GM23338 (cell line): ENCODE measurements around the gene PTH1R. TPM values are rescaled to one million over a fixed set of nuclear protein-coding genes. Genes with fewer than 3 reads are reported as not detected.

ENCODE experiments used
- ATAC-seq: fragments of 200-7000 bp; cut with Tn5 transposase; 3 replicates; pipeline ENCODE4 v1.9.1; 2020
- DNase-seq: peaks from one replicate; pipeline ENCODE4 v3.0.0-alpha.2; 2015; ENCODE audit warnings: low spot score
- H2AFZ ChIP-seq: fragments of 200-600 bp; sonication (generic); 2 replicates; pipeline ENCODE4 v1.8.0; 2016; ENCODE audit warnings: antibody characterized with exemption, mild to moderate bottlenecking, moderate library complexity
- H3F3A ChIP-seq: fragments of 200-600 bp; sonication (generic); replicated peaks from 2 replicates; pipeline ENCODE4 v1.8.0; 2017; ENCODE audit warnings: antibody characterized with exemption, mixed run types, low read depth
- H3K27ac ChIP-seq: fragments of 200-600 bp; sonication (generic); 2 replicates; pipeline ENCODE4 v1.6.1; 2016; ENCODE audit warnings: low read depth
- H3K27me3 ChIP-seq: fragments of 200-600 bp; sonication (generic); 2 replicates; pipeline ENCODE4 v1.8.0; 2016; ENCODE audit warnings: mild to moderate bottlenecking, mixed run types, moderate library complexity; ENCODE audit not compliant: insufficient read depth
- H3K36me3 ChIP-seq: fragments of 200-600 bp; sonication (generic); 2 replicates; pipeline ENCODE4 v1.8.0; 2016; ENCODE audit warnings: mild to moderate bottlenecking; ENCODE audit not compliant: insufficient read depth
- H3K4me1 ChIP-seq: fragments of 200-600 bp; sonication (generic); 2 replicates; pipeline ENCODE4 v1.8.0; 2016; ENCODE audit warnings: mild to moderate bottlenecking, moderate library complexity; ENCODE audit not compliant: insufficient read depth
- H3K4me2 ChIP-seq: fragments of 200-600 bp; sonication (generic); 2 replicates; pipeline ENCODE4 v1.7.1; 2017; ENCODE audit warnings: mixed run types
- H3K4me3 ChIP-seq: fragments of 200-600 bp; sonication (generic); 2 replicates; pipeline ENCODE4 v1.6.1; 2016; ENCODE audit warnings: mixed run types
- H3K79me2 ChIP-seq: fragments of 200-600 bp; sonication (generic); replicated peaks from 2 replicates; pipeline ENCODE4 v1.8.0; 2017; ENCODE audit warnings: mild to moderate bottlenecking; ENCODE audit not compliant: insufficient read depth
- H3K9me2 ChIP-seq: fragments of 200-600 bp; sonication (generic); 2 replicates; pipeline ENCODE4 v1.8.0; 2017; ENCODE audit not compliant: insufficient read depth
- H4K20me1 ChIP-seq: fragments of 200-600 bp; sonication (generic); replicated peaks from 2 replicates; pipeline ENCODE4 v1.8.0; 2017; ENCODE audit warnings: mild to moderate bottlenecking; ENCODE audit not compliant: insufficient read depth
- H3K27ac Mint-ChIP-seq: 2 replicates; pipeline ENCODE4 v1.8.0; 2020; ENCODE audit warnings: inconsistent platforms, mild to moderate bottlenecking, moderate library complexity, mixed read lengths
- H3K27me3 Mint-ChIP-seq: 3 replicates; pipeline ENCODE4 v1.8.0; 2022; ENCODE audit warnings: low read depth, mild to moderate bottlenecking, moderate library complexity, mixed read lengths, inconsistent platforms; ENCODE audit not compliant: insufficient read depth, poor library complexity
- H3K36me3 Mint-ChIP-seq: 3 replicates; pipeline ENCODE4 v1.8.0; 2021; ENCODE audit warnings: low read depth, mild to moderate bottlenecking, inconsistent platforms, moderate library complexity, mixed read lengths
- H3K4me1 Mint-ChIP-seq: 3 replicates; pipeline ENCODE4 v1.8.0; 2020; ENCODE audit warnings: mild to moderate bottlenecking, inconsistent platforms, mixed read lengths
- H3K4me3 Mint-ChIP-seq: 3 replicates; pipeline ENCODE4 v1.8.0; 2021; ENCODE audit warnings: moderate library complexity, mild to moderate bottlenecking, inconsistent platforms, mixed read lengths
- H3K9me3 Mint-ChIP-seq: 3 replicates; pipeline ENCODE4 v1.8.0; 2020; ENCODE audit warnings: moderate library complexity, mild to moderate bottlenecking, inconsistent platforms, mixed read lengths
- CREB1 ChIP-seq: fragments of 250-450 bp; sonication (Bioruptor Pico); IDR thresholded peaks from 2 replicates; pipeline ENCODE4 v1.5.0; 2020; ENCODE audit warnings: low read depth, mild to moderate bottlenecking, moderate library complexity
- EZH2phosphoT487 ChIP-seq: fragments of 200-600 bp; sonication (generic); IDR thresholded peaks from one replicate; pipeline ENCODE4 v1.8.1; 2018; ENCODE audit warnings: antibody characterized with exemption; ENCODE audit not compliant: unreplicated experiment
- JUNB ChIP-seq: IDR thresholded peaks from one replicate; pipeline ENCODE4 v1.6.1; 2016; ENCODE audit warnings: antibody characterized with exemption; ENCODE audit not compliant: unreplicated experiment
- POLR2AphosphoS5 ChIP-seq: IDR thresholded peaks from 2 replicates; pipeline ENCODE4 v1.6.1; 2016; ENCODE audit warnings: antibody characterized with exemption, low read depth
- polyA plus RNA-seq: library from polyadenylated mRNA; unstranded; fragments of >200 nt; fragmentation: Nextera tagmentation; extraction: Ambion mirVana; gene quantifications from 2 replicates; pipeline ENCODE4 v1.2.1, GENCODE V29; 2016
- total RNA-seq: library from RNA; depleted of rRNA; stranded (reverse); fragments of >200 nt; shearing (Covaris generic); gene quantifications from 2 replicates; pipeline ENCODE4 v1.2.3, GENCODE V29; 2014
- TF ChIP-seq, protein P1 (sequence below), 2 experiments: fragments of 200-600 bp in 1 of 2; sonication (generic) in 1 of 2; conservative IDR thresholded peaks; 2 replicates each; pipeline versions ENCODE4 v1.5.1 to v1.6.1; 2016 to 2017; ENCODE audit warnings: antibody characterized with exemption in 2 of 2, low read depth in 2 of 2, mild to moderate bottlenecking in 2 of 2, moderate library complexity in 1 of 2
- TF ChIP-seq, protein P2 (sequence below): fragments of 250-450 bp; sonication (Bioruptor Pico); IDR thresholded peaks from 2 replicates; pipeline ENCODE4 v1.5.0; 2020; ENCODE audit warnings: mild to moderate bottlenecking, moderate library complexity

Gene PTH1R
- total and polyA plus RNA-seq, 2 experiments from 2014 or later: 1.3 to 1.9 TPM

GRCh38 chr3:46849686-46850467 lies 27.6 kb upstream of the PTH1R start:
- no peak overlapping the region for H3K27ac Mint-ChIP-seq
- H3K27ac ChIP-seq: no peak overlapping the region
- no peak for ATAC-seq

More at GRCh38 chr3:46849686-46850467, 27.6 kb upstream of the PTH1R start:
- no peak overlapping the region for H2AFZ ChIP-seq
- no peaks in the 10 kb centered on the region for H3K36me3 Mint-ChIP-seq
- 0 out of 2 replicates have a peak, but pooled peaks cover 3% of the 10 kb centered on the region for H3F3A ChIP-seq
- peaks cover 7% of the 10 kb centered on the region; the same call in 2 of the 3 replicates for H3K4me1 Mint-ChIP-seq
- TF ChIP-seq JUNB (no peak), POLR2AphosphoS5 (no peak), CREB1 (no peak), EZH2phosphoT487 (no peak)
- TF ChIP-seq, protein P1, sequence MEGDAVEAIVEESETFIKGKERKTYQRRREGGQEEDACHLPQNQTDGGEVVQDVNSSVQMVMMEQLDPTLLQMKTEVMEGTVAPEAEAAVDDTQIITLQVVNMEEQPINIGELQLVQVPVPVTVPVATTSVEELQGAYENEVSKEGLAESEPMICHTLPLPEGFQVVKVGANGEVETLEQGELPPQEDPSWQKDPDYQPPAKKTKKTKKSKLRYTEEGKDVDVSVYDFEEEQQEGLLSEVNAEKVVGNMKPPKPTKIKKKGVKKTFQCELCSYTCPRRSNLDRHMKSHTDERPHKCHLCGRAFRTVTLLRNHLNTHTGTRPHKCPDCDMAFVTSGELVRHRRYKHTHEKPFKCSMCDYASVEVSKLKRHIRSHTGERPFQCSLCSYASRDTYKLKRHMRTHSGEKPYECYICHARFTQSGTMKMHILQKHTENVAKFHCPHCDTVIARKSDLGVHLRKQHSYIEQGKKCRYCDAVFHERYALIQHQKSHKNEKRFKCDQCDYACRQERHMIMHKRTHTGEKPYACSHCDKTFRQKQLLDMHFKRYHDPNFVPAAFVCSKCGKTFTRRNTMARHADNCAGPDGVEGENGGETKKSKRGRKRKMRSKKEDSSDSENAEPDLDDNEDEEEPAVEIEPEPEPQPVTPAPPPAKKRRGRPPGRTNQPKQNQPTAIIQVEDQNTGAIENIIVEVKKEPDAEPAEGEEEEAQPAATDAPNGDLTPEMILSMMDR (conservative IDR thresholded peaks at IDR 0.05; ENCODE audit: low read depth in 2 of 2): no peak
- TF ChIP-seq, protein P2, sequence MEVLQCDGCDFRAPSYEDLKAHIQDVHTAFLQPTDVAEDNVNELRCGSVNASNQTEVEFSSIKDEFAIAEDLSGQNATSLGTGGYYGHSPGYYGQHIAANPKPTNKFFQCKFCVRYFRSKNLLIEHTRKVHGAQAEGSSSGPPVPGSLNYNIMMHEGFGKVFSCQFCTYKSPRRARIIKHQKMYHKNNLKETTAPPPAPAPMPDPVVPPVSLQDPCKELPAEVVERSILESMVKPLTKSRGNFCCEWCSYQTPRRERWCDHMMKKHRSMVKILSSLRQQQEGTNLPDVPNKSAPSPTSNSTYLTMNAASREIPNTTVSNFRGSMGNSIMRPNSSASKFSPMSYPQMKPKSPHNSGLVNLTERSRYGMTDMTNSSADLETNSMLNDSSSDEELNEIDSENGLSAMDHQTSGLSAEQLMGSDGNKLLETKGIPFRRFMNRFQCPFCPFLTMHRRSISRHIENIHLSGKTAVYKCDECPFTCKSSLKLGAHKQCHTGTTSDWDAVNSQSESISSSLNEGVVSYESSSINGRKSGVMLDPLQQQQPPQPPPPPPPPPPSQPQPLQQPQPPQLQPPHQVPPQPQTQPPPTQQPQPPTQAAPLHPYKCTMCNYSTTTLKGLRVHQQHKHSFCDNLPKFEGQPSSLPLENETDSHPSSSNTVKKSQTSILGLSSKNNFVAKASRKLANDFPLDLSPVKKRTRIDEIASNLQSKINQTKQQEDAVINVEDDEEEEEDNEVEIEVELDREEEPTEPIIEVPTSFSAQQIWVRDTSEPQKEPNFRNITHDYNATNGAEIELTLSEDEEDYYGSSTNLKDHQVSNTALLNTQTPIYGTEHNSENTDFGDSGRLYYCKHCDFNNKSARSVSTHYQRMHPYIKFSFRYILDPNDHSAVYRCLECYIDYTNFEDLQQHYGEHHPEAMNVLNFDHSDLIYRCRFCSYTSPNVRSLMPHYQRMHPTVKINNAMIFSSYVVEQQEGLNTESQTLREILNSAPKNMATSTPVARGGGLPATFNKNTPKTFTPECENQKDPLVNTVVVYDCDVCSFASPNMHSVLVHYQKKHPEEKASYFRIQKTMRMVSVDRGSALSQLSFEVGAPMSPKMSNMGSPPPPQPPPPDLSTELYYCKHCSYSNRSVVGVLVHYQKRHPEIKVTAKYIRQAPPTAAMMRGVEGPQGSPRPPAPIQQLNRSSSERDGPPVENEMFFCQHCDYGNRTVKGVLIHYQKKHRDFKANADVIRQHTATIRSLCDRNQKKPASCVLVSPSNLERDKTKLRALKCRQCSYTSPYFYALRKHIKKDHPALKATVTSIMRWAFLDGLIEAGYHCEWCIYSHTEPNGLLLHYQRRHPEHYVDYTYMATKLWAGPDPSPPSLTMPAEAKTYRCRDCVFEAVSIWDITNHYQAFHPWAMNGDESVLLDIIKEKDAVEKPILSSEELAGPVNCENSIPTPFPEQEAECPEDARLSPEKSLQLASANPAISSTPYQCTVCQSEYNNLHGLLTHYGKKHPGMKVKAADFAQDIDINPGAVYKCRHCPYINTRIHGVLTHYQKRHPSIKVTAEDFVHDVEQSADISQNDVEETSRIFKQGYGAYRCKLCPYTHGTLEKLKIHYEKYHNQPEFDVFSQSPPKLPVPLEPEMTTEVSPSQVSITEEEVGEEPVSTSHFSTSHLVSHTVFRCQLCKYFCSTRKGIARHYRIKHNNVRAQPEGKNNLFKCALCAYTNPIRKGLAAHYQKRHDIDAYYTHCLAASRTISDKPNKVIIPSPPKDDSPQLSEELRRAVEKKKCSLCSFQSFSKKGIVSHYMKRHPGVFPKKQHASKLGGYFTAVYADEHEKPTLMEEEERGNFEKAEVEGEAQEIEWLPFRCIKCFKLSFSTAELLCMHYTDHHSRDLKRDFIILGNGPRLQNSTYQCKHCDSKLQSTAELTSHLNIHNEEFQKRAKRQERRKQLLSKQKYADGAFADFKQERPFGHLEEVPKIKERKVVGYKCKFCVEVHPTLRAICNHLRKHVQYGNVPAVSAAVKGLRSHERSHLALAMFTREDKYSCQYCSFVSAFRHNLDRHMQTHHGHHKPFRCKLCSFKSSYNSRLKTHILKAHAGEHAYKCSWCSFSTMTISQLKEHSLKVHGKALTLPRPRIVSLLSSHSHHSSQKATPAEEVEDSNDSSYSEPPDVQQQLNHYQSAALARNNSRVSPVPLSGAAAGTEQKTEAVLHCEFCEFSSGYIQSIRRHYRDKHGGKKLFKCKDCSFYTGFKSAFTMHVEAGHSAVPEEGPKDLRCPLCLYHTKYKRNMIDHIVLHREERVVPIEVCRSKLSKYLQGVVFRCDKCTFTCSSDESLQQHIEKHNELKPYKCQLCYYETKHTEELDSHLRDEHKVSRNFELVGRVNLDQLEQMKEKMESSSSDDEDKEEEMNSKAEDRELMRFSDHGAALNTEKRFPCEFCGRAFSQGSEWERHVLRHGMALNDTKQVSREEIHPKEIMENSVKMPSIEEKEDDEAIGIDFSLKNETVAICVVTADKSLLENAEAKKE (CRISPR knock-in tag): no peak
- no peaks in the 10 kb centered on the region for H4K20me1 ChIP-seq
- peaks cover 4% of the 10 kb centered on the region for H3K4me1 ChIP-seq
- no peak overlapping the region for H3K4me3 Mint-ChIP-seq
- no peak overlapping the region for H3K4me2 ChIP-seq
- H3K4me3 ChIP-seq: no peak overlapping the region
- peaks cover 14% of the 10 kb centered on the region; the same call in 1 of the 2 replicates for H3K27me3 ChIP-seq
- no peaks in the 10 kb centered on the region for H3K79me2 ChIP-seq
- H3K27me3 Mint-ChIP-seq: peaks cover 21% of the 10 kb centered on the region
- no peak for DNase-seq
- H3K36me3 ChIP-seq: no peaks in the 10 kb centered on the region
- no peaks in the 10 kb centered on the region; the same call in 2 of the 3 replicates for H3K9me3 Mint-ChIP-seq
- H3K9me2 ChIP-seq: no peaks in the 10 kb centered on the region
